SU-DHL-6 (cell line): ENCODE results near the gene VPS13D.

ENCODE experiments used
- H2AFZ ChIP-seq: fragments of 200-600 bp; sonication (generic); 2 replicates; pipeline ENCODE4 v1.6.1; 2014; ENCODE audit warnings: low read depth, mild to moderate bottlenecking, moderate library complexity, mixed read lengths, antibody characterized with exemption, low read length; ENCODE audit not compliant: severe bottlenecking
- H3F3A ChIP-seq: fragments of 200-600 bp; shearing (Covaris generic); 2 replicates; pipeline ENCODE4 v1.6.0; 2016; ENCODE audit warnings: antibody characterized with exemption, mild to moderate bottlenecking; ENCODE audit not compliant: insufficient read depth
- H3K27ac ChIP-seq: fragments of 200-600 bp; sonication (generic); 2 replicates; pipeline ENCODE4 v1.5.1; 2016; ENCODE audit warnings: low read depth, mild to moderate bottlenecking, low read length, moderate library complexity, mixed read lengths
- H3K27me3 ChIP-seq: fragments of 200-600 bp; sonication (generic), shearing (Covaris generic); 2 replicates; pipeline ENCODE4 v1.6.0; 2014; ENCODE audit warnings: mild to moderate bottlenecking, low read length
- H3K36me3 ChIP-seq: fragments of 200-600 bp; sonication (generic); 2 replicates; pipeline ENCODE4 v1.6.1; 2014; ENCODE audit warnings: mild to moderate bottlenecking, low read length, mixed read lengths
- H3K4me2 ChIP-seq: fragments of 300-600, 200-600 bp; shearing (Covaris generic), sonication (generic); 2 replicates; pipeline ENCODE4 v1.6.0; 2014; ENCODE audit warnings: low read length, low read depth, mild to moderate bottlenecking; ENCODE audit not compliant: poor library complexity, severe bottlenecking
- H3K4me3 ChIP-seq: fragments of 200-600 bp; sonication (generic); 2 replicates; pipeline ENCODE4 v1.5.1; 2014; ENCODE audit warnings: antibody characterized with exemption, low read length, mild to moderate bottlenecking, mixed read lengths; ENCODE audit not compliant: insufficient read depth, poor library complexity, severe bottlenecking
- H3K79me2 ChIP-seq: fragments of 200-600 bp; sonication (generic); 2 replicates; pipeline ENCODE4 v1.6.1; 2014; ENCODE audit warnings: mild to moderate bottlenecking, low read length, moderate library complexity; ENCODE audit not compliant: insufficient read depth
- H3K9ac ChIP-seq: fragments of 200-600 bp; sonication (generic); 2 replicates; pipeline ENCODE4 v1.7.0; 2014; ENCODE audit warnings: mild to moderate bottlenecking, low read length
- H3K9me2 ChIP-seq: fragments of 200-600 bp; sonication (generic); replicated peaks from 2 replicates; pipeline ENCODE4 v1.6.1; 2014; ENCODE audit warnings: low read length; ENCODE audit not compliant: insufficient read depth
- H3K9me3 ChIP-seq: fragments of 200-600 bp; sonication (generic); 2 replicates; pipeline ENCODE4 v1.6.1; 2014; ENCODE audit warnings: low read length, mixed read lengths; ENCODE audit not compliant: insufficient read depth
- H4K20me1 ChIP-seq: fragments of 200-600 bp; sonication (generic); 2 replicates; pipeline ENCODE4 v1.6.1; 2014; ENCODE audit warnings: low read depth, mild to moderate bottlenecking, antibody characterized with exemption, low read length, moderate library complexity, mixed read lengths
- CTCF ChIP-seq: fragments of 200-600 bp; sonication (generic); IDR thresholded peaks from one replicate; pipeline ENCODE4 v1.5.1; 2017; ENCODE audit warnings: antibody characterized with exemption, mild to moderate bottlenecking, low read length, moderate library complexity; ENCODE audit not compliant: insufficient read depth, poor library complexity, severe bottlenecking
- EZH2phosphoT487 ChIP-seq: fragments of 200-600 bp; sonication (generic), shearing (Covaris generic); conservative IDR thresholded peaks from 2 replicates; pipeline ENCODE4 v1.6.1; 2018; ENCODE audit warnings: mild to moderate bottlenecking, antibody characterized with exemption, low read length, moderate library complexity, mixed read lengths

VPS13D gene

GRCh38 chr1:12434686-12435085, 204.9 kb downstream of the VPS13D start:
- H3K36me3 ChIP-seq, result no peaks in the 10 kb centered on the region
- no peaks in the 10 kb centered on the region for H3K9me2 ChIP-seq
- TF ChIP-seq EZH2phosphoT487 (no peak), CTCF (no peak)
- no peak overlapping the region for H2AFZ ChIP-seq
- no peaks in the 10 kb centered on the region for H4K20me1 ChIP-seq
- H3K4me3 ChIP-seq, result no peak overlapping the region
- no peaks in the 10 kb centered on the region for H3K27me3 ChIP-seq
- H3K9me3 ChIP-seq, result no peaks in the 10 kb centered on the region
- no peak overlapping the region for H3K4me2 ChIP-seq
- H3K9ac ChIP-seq, result no peak overlapping the region
- H3K27ac ChIP-seq, result no peak overlapping the region
- no peaks in the 10 kb centered on the region for H3K79me2 ChIP-seq
- H3F3A ChIP-seq, result no peaks in the 10 kb centered on the region

- H3K9me3 ChIP-seq, result no peaks in the 10 kb centered on the region
- H3K27ac ChIP-seq, result no peak overlapping the region
- no peak overlapping the region for H3K4me2 ChIP-seq
- H3K27me3 ChIP-seq, result no peaks in the 10 kb centered on the region
- H3K79me2 ChIP-seq, result no peaks in the 10 kb centered on the region
- H3K9ac ChIP-seq, result no peak overlapping the region
- H4K20me1 ChIP-seq, result no peaks in the 10 kb centered on the region
- H3K36me3 ChIP-seq, result no peaks in the 10 kb centered on the region
- H2AFZ ChIP-seq, result no peak overlapping the region
- H3F3A ChIP-seq, result no peaks in the 10 kb centered on the region
- TF ChIP-seq EZH2phosphoT487 (no peak), CTCF (no peak)
- no peaks in the 10 kb centered on the region for H3K9me2 ChIP-seq
- no peak overlapping the region for H3K4me3 ChIP-seq
Observed at GRCh38 chr1:12435639-12436344, 206.0 kb downstream of the VPS13D start.

GRCh38 chr1:12436345-12436658, 206.5 kb downstream of the VPS13D start:
- no peak overlapping the region for H3K9ac ChIP-seq
- no peaks in the 10 kb centered on the region for H3F3A ChIP-seq
- no peak overlapping the region for H3K27ac ChIP-seq
- no peaks in the 10 kb centered on the region for H4K20me1 ChIP-seq
- no peak overlapping the region for H3K4me2 ChIP-seq
- H3K36me3 ChIP-seq, result no peaks in the 10 kb centered on the region
- H3K9me2 ChIP-seq, result no peaks in the 10 kb centered on the region
- no peak overlapping the region for H3K4me3 ChIP-seq
- H2AFZ ChIP-seq, result no peak overlapping the region
- TF ChIP-seq CTCF, result no peak
- TF ChIP-seq EZH2phosphoT487, result no peak
- no peaks in the 10 kb centered on the region for H3K27me3 ChIP-seq
- no peaks in the 10 kb centered on the region for H3K79me2 ChIP-seq
- no peaks in the 10 kb centered on the region for H3K9me3 ChIP-seq
